Measurements from ENCODE around the gene MORN1.

DNA sequence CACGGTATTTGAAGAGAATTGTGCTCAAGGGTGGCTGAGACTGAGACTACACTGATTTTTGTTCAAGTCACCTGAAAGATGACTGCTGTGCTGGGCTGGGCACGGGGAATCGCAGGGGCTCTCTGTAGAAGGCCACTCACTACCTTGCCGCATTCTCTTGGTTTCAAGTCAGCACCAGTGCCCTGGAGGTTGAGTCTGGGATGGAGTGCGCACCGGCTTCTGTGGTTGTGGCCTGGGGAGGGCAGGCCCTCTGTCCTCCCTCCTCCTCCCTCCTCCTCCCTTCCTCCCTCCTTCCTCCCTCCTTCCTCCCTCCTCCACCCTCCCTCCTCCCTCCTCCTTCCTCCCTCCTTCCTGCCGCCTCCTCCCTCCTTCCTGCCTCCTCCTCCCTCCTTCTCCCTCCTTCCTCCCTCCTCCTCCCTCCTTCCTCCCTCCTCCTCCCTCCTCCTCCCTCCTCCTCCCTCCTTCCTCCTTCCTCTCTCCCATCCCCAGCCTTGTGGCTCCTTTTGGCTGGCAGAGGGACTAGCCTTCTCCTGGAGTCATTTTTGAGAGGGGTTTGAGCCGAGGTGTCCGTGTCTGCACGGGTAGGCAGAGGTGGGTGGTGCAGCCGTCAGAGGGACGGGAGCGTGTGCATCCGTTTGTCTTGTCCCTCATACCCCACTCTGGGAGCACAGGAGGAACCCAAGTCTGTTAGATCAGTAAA lies 9.7 kb upstream of the MORN1 start:
- TF ChIP-seq YY1 (IDR thresholded peaks at IDR 0.05; ENCODE audit: borderline replicate concordance in 1 of 3, control insufficient read depth in 1 of 3, extremely low read depth in 1 of 3, insufficient read depth in 3 of 3, insufficient read length in 1 of 3, insufficient replicate concordance in 2 of 3, low read depth in 1 of 3, low read length in 2 of 3): no peak
- no peak for TF ChIP-seq HDGF (IDR thresholded peaks at IDR 0.05)
- no peak for TF ChIP-seq TOE1 (IDR thresholded peaks at IDR 0.05; ENCODE audit: borderline replicate concordance)
- no peak for TF ChIP-seq TOE1 (CRISPR knock-in tag; IDR thresholded peaks at IDR 0.05; ENCODE audit: borderline replicate concordance, low read depth)
- no peak for TF ChIP-seq HNRNPH1 (optimal IDR thresholded peaks at IDR 0.05; ENCODE audit: low read depth, low read length)
- TF ChIP-seq, protein P1, sequence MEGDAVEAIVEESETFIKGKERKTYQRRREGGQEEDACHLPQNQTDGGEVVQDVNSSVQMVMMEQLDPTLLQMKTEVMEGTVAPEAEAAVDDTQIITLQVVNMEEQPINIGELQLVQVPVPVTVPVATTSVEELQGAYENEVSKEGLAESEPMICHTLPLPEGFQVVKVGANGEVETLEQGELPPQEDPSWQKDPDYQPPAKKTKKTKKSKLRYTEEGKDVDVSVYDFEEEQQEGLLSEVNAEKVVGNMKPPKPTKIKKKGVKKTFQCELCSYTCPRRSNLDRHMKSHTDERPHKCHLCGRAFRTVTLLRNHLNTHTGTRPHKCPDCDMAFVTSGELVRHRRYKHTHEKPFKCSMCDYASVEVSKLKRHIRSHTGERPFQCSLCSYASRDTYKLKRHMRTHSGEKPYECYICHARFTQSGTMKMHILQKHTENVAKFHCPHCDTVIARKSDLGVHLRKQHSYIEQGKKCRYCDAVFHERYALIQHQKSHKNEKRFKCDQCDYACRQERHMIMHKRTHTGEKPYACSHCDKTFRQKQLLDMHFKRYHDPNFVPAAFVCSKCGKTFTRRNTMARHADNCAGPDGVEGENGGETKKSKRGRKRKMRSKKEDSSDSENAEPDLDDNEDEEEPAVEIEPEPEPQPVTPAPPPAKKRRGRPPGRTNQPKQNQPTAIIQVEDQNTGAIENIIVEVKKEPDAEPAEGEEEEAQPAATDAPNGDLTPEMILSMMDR (IDR thresholded peaks at IDR 0.05 in 2 of 3, conservative IDR thresholded peaks at IDR 0.05 in 1 of 3; ENCODE audit: insufficient read depth in 2 of 3, low read depth in 1 of 3, low read length in 3 of 3): no peak
- no peak for TF ChIP-seq EZH2 (IDR thresholded peaks at IDR 0.05; ENCODE audit: borderline replicate concordance, low read depth, low read length)
- no peak for TF ChIP-seq HNRNPK (IDR thresholded peaks at IDR 0.05; ENCODE audit: low read depth, low read length, poor library complexity, severe bottlenecking)
- no peak for TF ChIP-seq ARNT (IDR thresholded peaks at IDR 0.05)
- no peak for TF ChIP-seq NFIX (CRISPR knock-in tag; IDR thresholded peaks at IDR 0.05; ENCODE audit: low read depth)

Measured in K562 (cell line).